NT2/D1 (cell line): ENCODE data around the gene RUNX2.

Experiments
- SUZ12 ChIP-seq: IDR thresholded peaks from 2 replicates; pipeline ENCODE4 v1.6.1; 2011; ENCODE audit not compliant: insufficient read length, insufficient read depth; ENCODE audit errors: extremely low read depth
- ZNF274 ChIP-seq: IDR thresholded peaks from 2 replicates; pipeline ENCODE4 v1.6.1; 2011; ENCODE audit warnings: mild to moderate bottlenecking, low read depth, low read length

DNA sequence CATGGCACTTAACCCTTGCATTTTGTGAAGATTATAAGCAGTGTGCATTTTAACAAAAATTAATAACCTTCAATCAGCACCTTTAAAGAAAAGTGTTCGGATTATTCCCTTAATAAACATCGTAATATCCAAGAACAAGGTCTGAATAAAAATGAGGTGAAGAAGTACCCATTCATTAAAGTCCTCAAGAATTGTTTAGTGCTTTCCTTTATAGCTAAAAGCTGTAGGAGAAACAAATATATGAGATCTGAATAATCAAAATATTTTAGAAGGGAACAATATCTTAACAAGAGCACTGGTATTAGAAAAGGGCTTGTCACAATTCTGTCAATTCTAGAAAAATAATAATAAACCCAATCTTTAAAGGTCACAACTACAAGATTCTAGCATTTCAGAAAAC, 217.3 kb downstream of the RUNX2 start:
- TF ChIP-seq ZNF274 (no peak), SUZ12 (no peak)
